HepG2 (cell line): Measurements from ENCODE around the gene TAF1C. TPM values are rescaled to one million over a fixed set of nuclear protein-coding genes. Genes with fewer than 3 reads are reported as not detected.

Experiments
- ATAC-seq: fragments of 200-7000 bp; cut with Tn5 transposase; 3 replicates; pipeline ENCODE4 v1.9.1; 2020; ENCODE audit warnings: mild to moderate bottlenecking, moderate library complexity
- BruUV-seq: library from RNA; stranded (reverse); fragments of 400-500 nt; replicated peaks from 2 replicates; lab custom pipeline; 2021; lab: Mats Ljungman, UMichigan
- CTCF ChIA-PET: fragments of 300-600 bp; formaldehyde crosslinking; extraction: SDS; loops from one replicate; lab custom pipeline; 2021; ENCODE audit warnings: low total read pairs, inconsistent platforms, low intra/inter-chr PET ratio; lab: Yijun Ruan, JAX
- POLR2A ChIA-PET: fragments of 350-600 bp; sonication (Branson Sonifier 250); formaldehyde crosslinking; loops from one replicate; lab custom pipeline; 2020; ENCODE audit warnings: antibody characterized with exemption, inconsistent platforms; lab: Yijun Ruan, JAX
- DNase-seq: peaks from one replicate; pipeline ENCODE4 v3.0.0-alpha.2; 2015; ENCODE audit warnings: low spot score
- FAIRE-seq: peaks from 3 replicates; lab custom pipeline; 2011; peaks lifted over from hg19 to GRCh38; lab: Jason Lieb, UNC
- H2AFZ ChIP-seq: one replicate; pipeline ENCODE4 v1.6.1; 2011; ENCODE audit warnings: low read length, inconsistent platforms
- H3K27ac ChIP-seq: fragments of 300-600 bp; 3 replicates; pipeline ENCODE4 v1.8.0; 2011; ENCODE audit warnings: mixed run types, mild to moderate bottlenecking, mixed read lengths, low read length, inconsistent platforms; ENCODE audit not compliant: insufficient read depth; ENCODE audit errors: extremely low read length
- H3K27me3 ChIP-seq, 2 experiments: fragments of 200-600 bp in 1 of 2; 2 replicates in 1 of 2; 3 replicates in 1 of 2; pipeline versions ENCODE4 v1.6.0 to v1.8.0; 2011; ENCODE audit warnings: low read length in 2 of 2, mild to moderate bottlenecking in 2 of 2, moderate library complexity in 2 of 2, inconsistent platforms in 1 of 2; ENCODE audit not compliant: insufficient read depth in 2 of 2, control insufficient read depth in 1 of 2
- H3K36me3 ChIP-seq, 2 experiments: fragments of 200-600 bp in 1 of 2; replicated peaks in 1 of 2; 2 replicates in 1 of 2; 3 replicates in 1 of 2; pipeline versions ENCODE4 v1.5.1 to v1.8.0; 2011; ENCODE audit warnings: low read length in 2 of 2, inconsistent platforms in 1 of 2; ENCODE audit not compliant: insufficient read depth in 2 of 2, control insufficient read depth in 1 of 2
- H3K4me1 ChIP-seq: 2 replicates; pipeline ENCODE4 v1.5.1; 2012; ENCODE audit warnings: low read length, inconsistent platforms; ENCODE audit not compliant: insufficient read depth
- H3K4me2 ChIP-seq: 2 replicates; pipeline ENCODE4 v1.6.0; 2011; ENCODE audit warnings: low read depth, low read length, inconsistent platforms
- H3K4me3 ChIP-seq, 3 experiments: fragments of 200-600 bp in 1 of 3; sonication (generic), shearing (Covaris generic) in 1 of 3; replicated peaks in 1 of 3; 2 replicates each; pipeline ENCODE4 v1.5.1; 2011 to 2016; ENCODE audit warnings: low read length in 3 of 3, inconsistent platforms in 2 of 3, low read depth in 2 of 3, mild to moderate bottlenecking in 2 of 3, control low read depth in 1 of 3, mixed read lengths in 1 of 3; ENCODE audit not compliant: insufficient read depth in 1 of 3
- H3K79me2 ChIP-seq: one replicate; pipeline ENCODE4 v1.6.1; 2011; ENCODE audit warnings: low read length, inconsistent platforms; ENCODE audit not compliant: insufficient read depth
- H3K9ac ChIP-seq: 2 replicates; pipeline ENCODE4 v1.6.0; 2011; ENCODE audit warnings: mild to moderate bottlenecking, low read depth, low read length, inconsistent platforms; ENCODE audit not compliant: insufficient read depth
- H3K9me3 ChIP-seq: 2 replicates; pipeline ENCODE4 v1.5.1; 2012; ENCODE audit warnings: mild to moderate bottlenecking, low read length
- H4K20me1 ChIP-seq: 2 replicates; pipeline ENCODE4 v1.6.0; 2011; ENCODE audit warnings: inconsistent platforms, mild to moderate bottlenecking, low read length, moderate library complexity; ENCODE audit not compliant: insufficient read depth
- ATF1 ChIP-seq: IDR thresholded peaks from 2 replicates; pipeline ENCODE4 v1.6.1; 2016; ENCODE audit warnings: mild to moderate bottlenecking, control low read depth
- FOXO1 ChIP-seq: sonication (generic); formaldehyde crosslinking; IDR thresholded peaks from 2 replicates; pipeline ENCODE4 v1.4.0; 2020; ENCODE audit warnings: missing genetic modification reagents
- FOXP4 ChIP-seq: sonication (generic); formaldehyde crosslinking; IDR thresholded peaks from 2 replicates; pipeline ENCODE4 v1.4.0; 2020; ENCODE audit warnings: missing genetic modification reagents
- NAIF1 ChIP-seq: sonication (generic); formaldehyde crosslinking; IDR thresholded peaks from 2 replicates; pipeline ENCODE4 v1.5.0; 2020; ENCODE audit warnings: mild to moderate bottlenecking, missing genetic modification reagents, borderline replicate concordance
- NR2C2 ChIP-seq: sonication (generic); formaldehyde crosslinking; IDR thresholded peaks from 2 replicates; pipeline ENCODE4 v1.4.0; 2020; ENCODE audit warnings: missing genetic modification reagents, mild to moderate bottlenecking, moderate library complexity, borderline replicate concordance
- NR2F6 ChIP-seq, 2 experiments: IDR thresholded peaks; 2 replicates each; pipeline ENCODE4 v1.6.1; 2016; ENCODE audit warnings: antibody characterized with exemption in 1 of 2, mild to moderate bottlenecking in 1 of 2
- SMYD3 ChIP-seq: sonication (generic); formaldehyde crosslinking; IDR thresholded peaks from 2 replicates; pipeline ENCODE4 v1.8.1; 2023; ENCODE audit warnings: mild to moderate bottlenecking, missing genetic modification reagents
- SP140L ChIP-seq: sonication (generic); formaldehyde crosslinking; IDR thresholded peaks from 2 replicates; pipeline ENCODE4 v1.4.0; 2020; ENCODE audit warnings: missing genetic modification reagents, borderline replicate concordance
- TARDBP ChIP-seq: sonication (generic); formaldehyde crosslinking; IDR thresholded peaks from 2 replicates; pipeline ENCODE4 v1.8.0; 2022; ENCODE audit warnings: mild to moderate bottlenecking, missing genetic modification reagents
- ZBTB7A ChIP-seq: sonication (generic); formaldehyde crosslinking; IDR thresholded peaks from 2 replicates; pipeline ENCODE4 v1.8.0; 2022; ENCODE audit warnings: mild to moderate bottlenecking, missing genetic modification reagents
- ZNF101 ChIP-seq: sonication (generic); formaldehyde crosslinking; IDR thresholded peaks from 2 replicates; pipeline ENCODE4 v1.4.0; 2020; ENCODE audit warnings: mild to moderate bottlenecking, low read depth, missing genetic modification reagents, borderline replicate concordance
- ZNF264 ChIP-seq: sonication (generic); formaldehyde crosslinking; IDR thresholded peaks from 2 replicates; pipeline ENCODE4 v1.4.0; 2020; ENCODE audit warnings: missing genetic modification reagents
- ZNF331 ChIP-seq: sonication (generic); formaldehyde crosslinking; IDR thresholded peaks from 2 replicates; pipeline ENCODE4 v1.4.0; 2020; ENCODE audit warnings: missing genetic modification reagents
- ZNF598 ChIP-seq: sonication (generic); formaldehyde crosslinking; IDR thresholded peaks from 2 replicates; pipeline ENCODE4 v1.5.1; 2020; ENCODE audit warnings: mild to moderate bottlenecking, missing genetic modification reagents, borderline replicate concordance
- ZNF709 ChIP-seq: sonication (generic); formaldehyde crosslinking; IDR thresholded peaks from 2 replicates; pipeline ENCODE4 v1.5.0; 2020; ENCODE audit warnings: mild to moderate bottlenecking, missing genetic modification reagents
- ZUFSP ChIP-seq: sonication (generic); formaldehyde crosslinking; IDR thresholded peaks from 2 replicates; pipeline ENCODE4 v1.9.0; 2021; ENCODE audit warnings: missing genetic modification reagents, mild to moderate bottlenecking, borderline replicate concordance
- WGBS: methylation state at CpG from one replicate; pipeline ENCODE4 v1.1.6; 2017; ENCODE audit warnings: low lambda C conversion rate; 5-methylcytosine and 5-hydroxymethylcytosine counted together
- in situ Hi-C: cut with HindIII; loops from 2 replicates; pipeline ENCODE4 v1.10.0; 2017; ENCODE audit warnings: low pct_unique_long_range_greater_than_20kb; ENCODE audit not compliant: extremely low pct_ligation_motif_present
- intact Hi-C: fragments of 100-400 bp; cut with micrococcal nuclease; formaldehyde crosslinking; loops from one replicate; pipeline ENCODE4 v1.10.0; 2022; ENCODE audit not compliant: unreplicated experiment
- polyA plus RNA-seq, 8 experiments: library from polyadenylated mRNA; depleted of rRNA in 3 of 8; stranded (reverse) in 7 of 8; unstranded in 1 of 8; fragments of >200 nt; fragmentation: Illumina TruSeq in 4 of 8; extraction: Trizol in 4 of 8; gene quantifications; 2 replicates each; pipeline versions ENCODE4 v1.2.1 to v1.2.3, GENCODE V29; 2011 to 2016; ENCODE audit warnings: low read depth in 4 of 8, missing spikeins in 1 of 8, mixed read lengths in 1 of 8; ENCODE audit not compliant: insufficient read depth in 1 of 8
- total RNA-seq, 5 experiments: library from RNA; depleted of rRNA; stranded (reverse); fragments of >200 nt; fragmentation: Illumina TruSeq; extraction: Trizol; gene quantifications; 2 replicates each; pipeline ENCODE4 v1.2.3, GENCODE V29; 2016; ENCODE audit warnings: low read depth in 1 of 5
- TF ChIP-seq, protein P1 (sequence below): fragments of 450-650 bp; IDR thresholded peaks from 2 replicates; pipeline ENCODE4 v1.6.1; 2016
- TF ChIP-seq, protein P2 (sequence below): sonication (generic); formaldehyde crosslinking; IDR thresholded peaks from 2 replicates; pipeline ENCODE4 v1.5.1; 2020; ENCODE audit warnings: missing genetic modification reagents, mild to moderate bottlenecking, borderline replicate concordance

Gene TAF1C
- total and polyA plus RNA-seq, 2 of the 13 experiments (the other 11 are each of a cell fraction or from before 2014, with no cell fraction given), result 15.6 to 20.8 TPM

- BruUV-seq, result no TSS peak
- H3K4me2 ChIP-seq, result no peak overlapping the region
- ChIA-PET POLR2A (no interaction called here), CTCF (no interaction called here)
- no peak overlapping the region for H3K4me3 ChIP-seq
- peak; percentile 38; the same call in 2 of the 3 replicates for ATAC-seq
- in situ Hi-C loops (no loop called here), intact Hi-C loops (no loop called here)
- H2AFZ ChIP-seq, result no peak overlapping the region
- DNase-seq, result no peak
- H3K36me3 ChIP-seq, result no peaks in the 10 kb centered on the region
- H4K20me1 ChIP-seq, result no peaks in the 10 kb centered on the region
- H3K27ac ChIP-seq, result no peak overlapping the region
- FAIRE-seq, result no peak
- 18% methylated on average over 8 of the region's 8 CpGs for WGBS
- no peaks in the 10 kb centered on the region for H3K4me1 ChIP-seq
- H3K79me2 ChIP-seq, result no peaks in the 10 kb centered on the region
- no peak overlapping the region for H3K9ac ChIP-seq
- H3K27me3 ChIP-seq, result peaks cover 15 to 35% of the 10 kb centered on the region in 2 experiments; a peak in 4 of 5 replicates
- no peak for TF ChIP-seq SP140L
- TF ChIP-seq ZUFSP (CRISPR knock-in tag), result no peak
- no peak for TF ChIP-seq NAIF1
- TF ChIP-seq ATF1 (CRISPR knock-in tag), result no peak
- TF ChIP-seq, protein P1, sequence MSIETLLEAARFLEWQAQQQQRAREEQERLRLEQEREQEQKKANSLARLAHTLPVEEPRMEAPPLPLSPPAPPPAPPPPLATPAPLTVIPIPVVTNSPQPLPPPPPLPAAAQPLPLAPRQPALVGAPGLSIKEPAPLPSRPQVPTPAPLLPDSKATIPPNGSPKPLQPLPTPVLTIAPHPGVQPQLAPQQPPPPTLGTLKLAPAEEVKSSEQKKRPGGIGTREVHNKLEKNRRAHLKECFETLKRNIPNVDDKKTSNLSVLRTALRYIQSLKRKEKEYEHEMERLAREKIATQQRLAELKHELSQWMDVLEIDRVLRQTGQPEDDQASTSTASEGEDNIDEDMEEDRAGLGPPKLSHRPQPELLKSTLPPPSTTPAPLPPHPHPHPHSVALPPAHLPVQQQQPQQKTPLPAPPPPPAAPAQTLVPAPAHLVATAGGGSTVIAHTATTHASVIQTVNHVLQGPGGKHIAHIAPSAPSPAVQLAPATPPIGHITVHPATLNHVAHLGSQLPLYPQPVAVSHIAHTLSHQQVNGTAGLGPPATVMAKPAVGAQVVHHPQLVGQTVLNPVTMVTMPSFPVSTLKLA, result no peak
- TF ChIP-seq ZNF709 (CRISPR knock-in tag), result no peak
- TF ChIP-seq FOXP4 (CRISPR knock-in tag), result no peak
- TF ChIP-seq NR2C2 (CRISPR knock-in tag), result no peak
- no peak for TF ChIP-seq ZNF101 (CRISPR knock-in tag)
- TF ChIP-seq ZNF264 (CRISPR knock-in tag), result no peak
- TF ChIP-seq, protein P2, sequence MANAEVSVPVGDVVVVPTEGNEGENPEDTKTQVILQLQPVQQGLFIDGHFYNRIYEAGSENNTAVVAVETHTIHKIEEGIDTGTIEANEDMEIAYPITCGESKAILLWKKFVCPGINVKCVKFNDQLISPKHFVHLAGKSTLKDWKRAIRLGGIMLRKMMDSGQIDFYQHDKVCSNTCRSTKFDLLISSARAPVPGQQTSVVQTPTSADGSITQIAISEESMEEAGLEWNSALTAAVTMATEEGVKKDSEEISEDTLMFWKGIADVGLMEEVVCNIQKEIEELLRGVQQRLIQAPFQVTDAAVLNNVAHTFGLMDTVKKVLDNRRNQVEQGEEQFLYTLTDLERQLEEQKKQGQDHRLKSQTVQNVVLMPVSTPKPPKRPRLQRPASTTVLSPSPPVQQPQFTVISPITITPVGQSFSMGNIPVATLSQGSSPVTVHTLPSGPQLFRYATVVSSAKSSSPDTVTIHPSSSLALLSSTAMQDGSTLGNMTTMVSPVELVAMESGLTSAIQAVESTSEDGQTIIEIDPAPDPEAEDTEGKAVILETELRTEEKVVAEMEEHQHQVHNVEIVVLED, result no peak
- no peak for TF ChIP-seq FOXO1 (CRISPR knock-in tag)
- no peak for TF ChIP-seq SMYD3 (CRISPR knock-in tag)
- TF ChIP-seq ZBTB7A, result no peak
- no peak for TF ChIP-seq NR2F6 (IDR thresholded peaks at IDR 0.05)
- TF ChIP-seq NR2F6 (CRISPR knock-in tag; IDR thresholded peaks at IDR 0.05), result no peak
- TF ChIP-seq ZNF598 (CRISPR knock-in tag), result no peak
- no peak for TF ChIP-seq TARDBP (CRISPR knock-in tag)
- TF ChIP-seq ZNF331 (CRISPR knock-in tag), result no peak
- H3K9me3 ChIP-seq, result no peaks in the 10 kb centered on the region
Observed at GRCh38 chr16:84207879-84208278, 21.0 kb upstream of the TAF1C start.
